OCI-LY7 (cell line): Measurements from ENCODE around the gene DCC. TPM values are rescaled to one million over a fixed set of nuclear protein-coding genes. Genes with fewer than 3 reads are reported as not detected.

Experiments
- BruUV-seq: library from RNA; stranded (reverse); fragments of 400-500 nt; replicated peaks from 2 replicates; lab custom pipeline; 2021; lab: Mats Ljungman, UMichigan
- CTCF ChIA-PET: fragments of 300-600 bp; sonication (Branson Sonifier 250); formaldehyde crosslinking; loops from one replicate; lab custom pipeline; 2022; ENCODE audit warnings: antibody characterized with exemption; ENCODE audit not compliant: unreplicated experiment; lab: Charles Lee
- POLR2A ChIA-PET: fragments of 300-600 bp; sonication (Branson Sonifier 250); formaldehyde crosslinking; loops from one replicate; lab custom pipeline; 2022; ENCODE audit warnings: antibody characterized with exemption; lab: Charles Lee
- DNase-seq: peaks from one replicate; pipeline ENCODE4 v3.0.0-alpha.2; 2015; ENCODE audit warnings: low spot score
- H2AFZ ChIP-seq: fragments of 200-600 bp; sonication (generic), shearing (Covaris generic); 2 replicates; pipeline ENCODE4 v1.6.1; 2014; ENCODE audit warnings: mild to moderate bottlenecking, antibody characterized with exemption, low read length, moderate library complexity
- H3K27ac ChIP-seq: fragments of 200-600 bp; sonication (generic); 2 replicates; pipeline ENCODE4 v1.5.1; 2014; ENCODE audit warnings: mixed run types, low read depth, mild to moderate bottlenecking, moderate library complexity, low read length, inconsistent platforms; ENCODE audit not compliant: poor library complexity, severe bottlenecking
- H3K36me3 ChIP-seq: fragments of 200-600 bp; sonication (generic); 2 replicates; pipeline ENCODE4 v1.6.1; 2014; ENCODE audit warnings: mild to moderate bottlenecking, antibody characterized with exemption, low read length, moderate library complexity, mixed read lengths; ENCODE audit not compliant: insufficient read depth
- H3K4me1 ChIP-seq: fragments of 200-600 bp; sonication (generic); 2 replicates; pipeline ENCODE4 v1.5.1; 2014; ENCODE audit warnings: mild to moderate bottlenecking, low read length; ENCODE audit not compliant: insufficient read depth, poor library complexity, severe bottlenecking
- H3K4me2 ChIP-seq: fragments of 200-600 bp; sonication (generic); 2 replicates; pipeline ENCODE4 v1.6.1; 2014; ENCODE audit warnings: mild to moderate bottlenecking, low read length
- H3K4me3 ChIP-seq: fragments of 200-600 bp; sonication (generic); 2 replicates; pipeline ENCODE4 v1.5.1; 2014; ENCODE audit warnings: mild to moderate bottlenecking, low read depth, low read length; ENCODE audit not compliant: poor library complexity, severe bottlenecking
- H3K79me2 ChIP-seq: fragments of 200-600 bp; sonication (generic); 2 replicates; pipeline ENCODE4 v1.6.1; 2016; ENCODE audit warnings: low read depth, mild to moderate bottlenecking, low read length, moderate library complexity, mixed read lengths; ENCODE audit not compliant: insufficient read depth
- H3K9me2 ChIP-seq: fragments of 200-600 bp; sonication (generic); 2 replicates; pipeline ENCODE4 v1.6.1; 2016; ENCODE audit warnings: mild to moderate bottlenecking, low read length, mixed read lengths; ENCODE audit not compliant: insufficient read depth
- H3K9me3 ChIP-seq: fragments of 200-600 bp; sonication (generic); 2 replicates; pipeline ENCODE4 v1.6.1; 2014; ENCODE audit warnings: mild to moderate bottlenecking, mixed run types, low read length, mixed read lengths
- H4K20me1 ChIP-seq: fragments of 200-600 bp; sonication (generic); 2 replicates; pipeline ENCODE4 v1.6.1; 2014; ENCODE audit warnings: mild to moderate bottlenecking, antibody characterized with exemption, low read length, moderate library complexity, mixed read lengths; ENCODE audit not compliant: insufficient read depth
- EZH2phosphoT487 ChIP-seq: fragments of 200-600 bp; sonication (generic); IDR thresholded peaks from 2 replicates; pipeline ENCODE4 v1.6.1; 2018; ENCODE audit warnings: low read depth, borderline replicate concordance, mild to moderate bottlenecking, mixed run types, antibody characterized with exemption, low read length, moderate library complexity, mixed read lengths
- intact Hi-C: fragments of 100-400 bp; cut with micrococcal nuclease; formaldehyde crosslinking; loops from one replicate; pipeline ENCODE4 v1.10.0; 2022; ENCODE audit not compliant: unreplicated experiment
- total RNA-seq, 2 experiments: library from RNA; depleted of rRNA in 1 of 2; stranded (reverse); fragments of >200 nt in 1 of 2; shearing (Covaris generic) in 1 of 2; gene quantifications; 2 replicates each; pipeline ENCODE4 v1.2.3, GENCODE V29; 2014 to 2022
- TF ChIP-seq, protein P1 (sequence below): fragments of 200-600 bp; sonication (generic); conservative IDR thresholded peaks from 2 replicates; pipeline ENCODE4 v1.5.1; 2014; ENCODE audit warnings: mild to moderate bottlenecking, antibody characterized with exemption, low read length, moderate library complexity, mixed read lengths

The DCC gene
- total RNA-seq, 2 experiments from 2014 or later = not detected

DNA sequence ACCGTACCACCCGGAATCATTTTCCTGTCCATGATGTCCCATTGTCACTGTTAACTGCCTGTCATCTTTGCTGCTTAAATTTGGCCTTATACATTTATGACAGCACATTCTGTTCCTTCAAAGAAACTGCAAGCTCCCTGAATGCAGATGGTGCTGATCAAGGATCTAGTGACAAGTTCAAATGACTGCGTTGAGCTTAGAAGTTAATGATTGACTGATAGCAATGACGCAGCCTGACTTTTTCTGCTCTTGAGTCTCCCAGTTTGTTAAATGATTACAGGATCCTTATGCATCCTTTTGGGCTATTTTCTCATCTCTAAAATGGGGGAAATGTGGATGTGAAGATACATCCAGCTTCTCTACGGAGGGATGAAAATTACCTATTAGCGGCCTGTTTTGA is 159.0 kb downstream of the DCC start:
- Histone ChIP-seq H3K4me3 (no peak overlapping the region), H3K9me3 (no peaks in the 10 kb centered on the region), H3K9me2 (no peaks in the 10 kb centered on the region), H3K27ac (no peak overlapping the region), H3K36me3 (no peaks in the 10 kb centered on the region), H3K4me2 (no peak overlapping the region), H2AFZ (no peak overlapping the region), H4K20me1 (no peaks in the 10 kb centered on the region), H3K4me1 (no peaks in the 10 kb centered on the region), H3K79me2 (no peaks in the 10 kb centered on the region)
- intact Hi-C loops = no loop called here
- BruUV-seq = no TSS peak
- ChIA-PET CTCF (no interaction called here), POLR2A (no interaction called here)
- no peak for DNase-seq
- TF ChIP-seq EZH2phosphoT487 = no peak
- TF ChIP-seq, protein P1, sequence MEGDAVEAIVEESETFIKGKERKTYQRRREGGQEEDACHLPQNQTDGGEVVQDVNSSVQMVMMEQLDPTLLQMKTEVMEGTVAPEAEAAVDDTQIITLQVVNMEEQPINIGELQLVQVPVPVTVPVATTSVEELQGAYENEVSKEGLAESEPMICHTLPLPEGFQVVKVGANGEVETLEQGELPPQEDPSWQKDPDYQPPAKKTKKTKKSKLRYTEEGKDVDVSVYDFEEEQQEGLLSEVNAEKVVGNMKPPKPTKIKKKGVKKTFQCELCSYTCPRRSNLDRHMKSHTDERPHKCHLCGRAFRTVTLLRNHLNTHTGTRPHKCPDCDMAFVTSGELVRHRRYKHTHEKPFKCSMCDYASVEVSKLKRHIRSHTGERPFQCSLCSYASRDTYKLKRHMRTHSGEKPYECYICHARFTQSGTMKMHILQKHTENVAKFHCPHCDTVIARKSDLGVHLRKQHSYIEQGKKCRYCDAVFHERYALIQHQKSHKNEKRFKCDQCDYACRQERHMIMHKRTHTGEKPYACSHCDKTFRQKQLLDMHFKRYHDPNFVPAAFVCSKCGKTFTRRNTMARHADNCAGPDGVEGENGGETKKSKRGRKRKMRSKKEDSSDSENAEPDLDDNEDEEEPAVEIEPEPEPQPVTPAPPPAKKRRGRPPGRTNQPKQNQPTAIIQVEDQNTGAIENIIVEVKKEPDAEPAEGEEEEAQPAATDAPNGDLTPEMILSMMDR = no peak

DNA sequence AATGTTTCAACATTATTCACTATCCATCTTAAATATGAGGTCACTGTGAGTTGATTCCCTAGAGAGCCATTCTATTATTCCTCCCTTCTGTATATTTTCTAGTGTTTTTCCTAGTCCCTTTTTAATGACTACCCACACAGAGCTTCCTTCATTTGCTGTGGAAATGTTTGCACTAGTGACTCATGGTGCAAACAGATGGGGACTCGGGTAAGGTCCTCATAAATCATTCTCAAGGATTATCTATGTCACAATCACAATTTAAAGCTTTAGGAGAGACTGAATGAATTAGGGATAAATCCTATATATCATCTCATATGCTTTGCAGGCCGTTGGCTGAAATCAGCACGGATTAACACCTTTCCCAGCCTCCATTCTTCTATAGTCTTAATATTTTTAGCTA is 159.6 kb downstream of the DCC start:
- Histone ChIP-seq H3K9me2 (no peaks in the 10 kb centered on the region), H3K4me3 (no peak overlapping the region), H2AFZ (no peak overlapping the region), H3K36me3 (no peaks in the 10 kb centered on the region), H3K79me2 (no peaks in the 10 kb centered on the region), H3K9me3 (no peaks in the 10 kb centered on the region), H3K27ac (no peak overlapping the region), H3K4me1 (no peaks in the 10 kb centered on the region), H3K4me2 (no peak overlapping the region), H4K20me1 (no peaks in the 10 kb centered on the region)
- POLR2A ChIA-PET = no interaction called here
- no TSS peak for BruUV-seq
- CTCF ChIA-PET = no interaction called here
- intact Hi-C loops = no loop called here
- DNase-seq = no peak
- TF ChIP-seq EZH2phosphoT487 = no peak
- TF ChIP-seq, protein P1 = no peak

DNA sequence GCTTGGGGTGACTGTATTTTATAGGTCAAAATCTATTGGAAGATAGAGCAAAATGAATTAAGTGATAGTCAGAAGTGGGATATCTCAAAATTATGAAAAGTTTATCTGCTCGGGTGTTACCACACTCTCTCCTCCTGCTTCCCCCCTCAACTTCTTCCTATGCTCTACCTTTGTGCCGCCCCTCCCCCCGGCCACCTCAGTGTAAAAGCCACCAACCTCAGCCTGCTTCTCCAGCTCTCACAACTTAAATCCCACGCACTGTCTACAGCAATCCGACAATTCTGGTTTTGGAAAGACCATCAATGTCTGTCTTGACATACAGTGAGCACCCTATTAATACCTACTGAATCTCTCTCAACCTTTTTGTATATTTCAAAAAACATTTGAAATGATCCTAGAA is 164.6 kb downstream of the DCC start:
- Histone ChIP-seq H3K4me2 (no peak overlapping the region), H3K4me3 (no peak overlapping the region), H4K20me1 (no peaks in the 10 kb centered on the region), H3K9me3 (no peaks in the 10 kb centered on the region), H3K27ac (no peak overlapping the region), H3K79me2 (no peaks in the 10 kb centered on the region), H3K4me1 (no peaks in the 10 kb centered on the region), H3K9me2 (no peaks in the 10 kb centered on the region), H2AFZ (no peak overlapping the region), H3K36me3 (no peaks in the 10 kb centered on the region)
- ChIA-PET POLR2A (no interaction called here), CTCF (no interaction called here)
- intact Hi-C loops = no loop called here
- TF ChIP-seq EZH2phosphoT487 = no peak
- TF ChIP-seq, protein P1 = no peak
- no peak for DNase-seq
- no TSS peak for BruUV-seq
